B cell (primary cell): ENCODE measurements around the gene MICAL3. TPM values are rescaled to one million over a fixed set of nuclear protein-coding genes. Genes with fewer than 3 reads are reported as not detected.
A peak's percentile ranks its signal among the peaks of the same experiment; 100 is the strongest.

ENCODE experiments used
- ATAC-seq: fragments of 200-7000 bp; cut with Tn5 transposase; one replicate; pipeline ENCODE4 v1.10.0; 2021; ENCODE audit warnings: low read depth, mild to moderate bottlenecking, moderate number of reproducible peaks, moderate library complexity
- CTCF ChIA-PET: fragments of 350-600 bp; sonication (Branson Sonifier 250); formaldehyde crosslinking; loops from one replicate; lab custom pipeline; 2021; ENCODE audit warnings: antibody characterized with exemption, inconsistent platforms; lab: Charles Lee
- POLR2A ChIA-PET: fragments of 350-600 bp; sonication (Branson Sonifier 250); formaldehyde crosslinking; loops from one replicate; lab custom pipeline; 2021; ENCODE audit warnings: antibody characterized with exemption; lab: Charles Lee
- DNase-seq: peaks from one replicate; pipeline ENCODE4 v3.0.0; 2013
- H2AFZ ChIP-seq: 2 replicates; pipeline ENCODE4 v1.6.1; 2012; ENCODE audit warnings: mild to moderate bottlenecking, low read depth, low read length; ENCODE audit not compliant: insufficient read depth, poor library complexity, severe bottlenecking
- H3K27ac ChIP-seq, 2 donors: 1 replicate in 1 of 2; 2 replicates in 1 of 2; pipeline ENCODE4 v1.5.1; 2012 to 2013; ENCODE audit warnings: low read length in 2 of 2, mild to moderate bottlenecking in 2 of 2, moderate library complexity in 1 of 2
- H3K27me3 ChIP-seq, 4 experiments: fragments of 200-600 bp in 1 of 4; sonication (generic) in 1 of 4; replicated peaks in 1 of 4; 1 replicate in 2 of 4; 2 replicates in 2 of 4; pipeline versions ENCODE4 v1.6.1 to v1.7.0; 2013 to 2016; ENCODE audit warnings: low read length in 3 of 4, mild to moderate bottlenecking in 2 of 4, mixed read lengths in 1 of 4, moderate library complexity in 1 of 4; ENCODE audit not compliant: insufficient read depth in 4 of 4, control insufficient read depth in 3 of 4; ENCODE audit errors: control extremely low read depth in 1 of 4
- H3K36me3 ChIP-seq, 2 experiments: replicated peaks in 1 of 2; 1 replicate in 1 of 2; 2 replicates in 1 of 2; pipeline versions ENCODE4 v1.6.1 to v1.7.1; 2013; ENCODE audit warnings: low read length in 1 of 2; ENCODE audit not compliant: insufficient read depth in 2 of 2, control insufficient read depth in 1 of 2; ENCODE audit errors: control extremely low read depth in 1 of 2, extremely low read depth in 1 of 2
- H3K4me1 ChIP-seq, 2 donors: fragments of 200-600 bp in 1 of 2; sonication (generic) in 1 of 2; 1 replicate in 1 of 2; 2 replicates in 1 of 2; pipeline versions ENCODE4 v1.5.1 to v1.6.1; 2013 to 2017; ENCODE audit warnings: low read length in 2 of 2; ENCODE audit not compliant: control insufficient read depth in 2 of 2, insufficient read depth in 2 of 2
- H3K4me2 ChIP-seq: replicated peaks from 2 replicates; pipeline ENCODE3; 2012; ENCODE audit warnings: mild to moderate bottlenecking, low read depth, low read length; ENCODE audit not compliant: poor library complexity, severe bottlenecking
- H3K4me3 ChIP-seq, 5 experiments: fragments of 200-600 bp in 1 of 5; sonication (generic) in 1 of 5; 1 replicate in 3 of 5; 2 replicates in 2 of 5; pipeline versions ENCODE4 v1.5.1 to v1.7.0; 2011 to 2016; ENCODE audit warnings: low read length in 4 of 5, mild to moderate bottlenecking in 4 of 5, low read depth in 2 of 5, control low read depth in 1 of 5, moderate library complexity in 1 of 5; ENCODE audit not compliant: insufficient read depth in 1 of 5; ENCODE audit errors: control extremely low read depth in 1 of 5, extremely low read depth in 1 of 5
- H3K79me2 ChIP-seq: fragments of 200-600 bp; sonication (generic); one replicate; pipeline ENCODE4 v1.6.0; 2016; ENCODE audit warnings: low read length; ENCODE audit not compliant: control insufficient read depth, insufficient read depth
- H3K9ac ChIP-seq: fragments of 200-600 bp; sonication (generic); 2 replicates; pipeline ENCODE4 v1.6.1; 2017; ENCODE audit warnings: mild to moderate bottlenecking, low read length, moderate library complexity
- H3K9me3 ChIP-seq, 3 donors: one replicate each; pipeline versions ENCODE4 v1.6.1 to v1.7.1; 2013; ENCODE audit warnings: low read length in 2 of 3; ENCODE audit not compliant: control insufficient read depth in 2 of 3, insufficient read depth in 1 of 3; ENCODE audit errors: control extremely low read depth in 1 of 3
- H4K20me1 ChIP-seq: 2 replicates; pipeline ENCODE4 v1.6.0; 2012; ENCODE audit warnings: mild to moderate bottlenecking, low read length; ENCODE audit not compliant: insufficient read depth, control insufficient read depth, poor library complexity, severe bottlenecking
- H3K27ac Mint-ChIP-seq: one replicate; pipeline ENCODE4 v1.8.0; 2021; ENCODE audit warnings: mixed read lengths
- H3K27me3 Mint-ChIP-seq: one replicate; pipeline ENCODE4 v1.8.0; 2021; ENCODE audit warnings: mixed read lengths
- H3K4me1 Mint-ChIP-seq: one replicate; pipeline ENCODE4 v1.8.0; 2021; ENCODE audit warnings: mixed read lengths
- H3K4me3 Mint-ChIP-seq: one replicate; pipeline ENCODE4 v1.8.0; 2021; ENCODE audit warnings: mixed read lengths
- H3K9me3 Mint-ChIP-seq: one replicate; pipeline ENCODE4 v1.8.0; 2022; ENCODE audit warnings: mixed read lengths; ENCODE audit not compliant: insufficient read depth
- EZH2 ChIP-seq: IDR thresholded peaks from 2 replicates; pipeline ENCODE4 v1.6.1; 2012; ENCODE audit warnings: borderline replicate concordance, low read depth, mild to moderate bottlenecking, moderate library complexity, low read length; ENCODE audit not compliant: insufficient read depth, poor library complexity, severe bottlenecking
- WGBS: methylation state at CpG from one replicate; pipeline ENCODE4 v1.1.5; 2013; ENCODE audit warnings: missing lambda C conversion rate; ENCODE audit not compliant: insufficient coverage; 5-methylcytosine and 5-hydroxymethylcytosine counted together
- intact Hi-C: fragments of 100-400 bp; cut with micrococcal nuclease; formaldehyde crosslinking; loops from one replicate; pipeline ENCODE4 v1.10.0; 2022
- polyA plus RNA-seq: library from polyadenylated mRNA; depleted of rRNA; stranded (reverse); fragments of >200 nt; gene quantifications from 2 replicates; pipeline ENCODE4 v1.2.3, GENCODE V29; 2012
- total RNA-seq, 2 donors: library from RNA; stranded (reverse); fragments of 120-200 nt in 1 of 2; gene quantifications; 1 replicate in 1 of 2; 2 replicates in 1 of 2; pipeline versions ENCODE4 v1.2.3 to v1.2.4, GENCODE V29; 2013 to 2022
- TF ChIP-seq, protein P1 (sequence below): fragments of 200-600 bp; IDR thresholded peaks from one replicate; pipeline ENCODE4 v1.8.0; 2022; ENCODE audit warnings: antibody characterized with exemption, mild to moderate bottlenecking

Gene MICAL3
- total and polyA plus RNA-seq, 2 donors (not counting 1 experiment from before 2014, with no cell fraction given), result 50.5 to 253 TPM

DNA sequence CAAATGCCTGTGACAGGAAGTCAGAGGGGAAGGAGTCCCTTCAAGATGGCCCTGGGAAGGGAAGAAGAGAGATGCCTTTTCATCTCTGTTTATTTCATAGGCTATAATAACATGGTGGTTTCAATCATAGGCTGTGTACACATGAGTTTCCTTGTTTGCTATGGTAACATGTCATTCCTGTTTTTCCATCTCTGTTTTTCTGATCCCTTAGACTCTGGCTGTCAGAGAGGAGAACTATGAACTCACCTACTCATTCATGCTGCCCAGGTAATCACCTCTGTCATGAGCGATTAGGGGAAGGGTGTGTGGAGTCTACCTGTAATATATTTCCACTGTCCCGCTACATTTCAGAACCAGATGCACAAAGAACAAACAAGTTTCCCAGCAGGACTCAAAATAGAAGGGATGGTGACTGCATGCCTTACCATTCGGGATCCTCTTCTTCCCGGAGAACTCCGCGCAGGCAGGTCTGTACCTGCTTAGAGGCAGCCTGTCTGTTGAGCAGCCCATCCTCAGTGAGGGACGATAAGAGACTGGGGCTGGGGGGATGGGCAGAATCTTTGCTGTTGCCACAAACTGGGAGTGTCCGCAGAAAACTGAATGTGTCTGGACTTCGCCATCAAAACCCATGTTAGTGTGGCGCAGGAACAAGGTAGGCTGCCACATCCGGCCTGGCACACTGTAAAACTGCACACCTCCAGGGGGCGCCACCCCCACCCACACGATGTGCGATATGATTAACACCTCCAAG is 46.4 kb upstream of the MICAL3 start:
- Histone ChIP-seq H3K36me3 (no peaks in the 10 kb centered on the region), H3K9me3 (no peaks in the 10 kb centered on the region), H3K4me1 (peaks cover 58 to 66% of the 10 kb centered on the region in 2 donors), H2AFZ (no peak overlapping the region), H3K4me3 (no peak overlapping the region), H3K27ac (no peak overlapping the region), H3K27me3 (no peaks in the 10 kb centered on the region), H3K4me2 (peak overlapping the region; percentile 61), H3K9ac (no peak overlapping the region), H4K20me1 (no peaks in the 10 kb centered on the region), H3K79me2 (no peaks in the 10 kb centered on the region)
- TF ChIP-seq EZH2, result no peak
- TF ChIP-seq, protein P1, sequence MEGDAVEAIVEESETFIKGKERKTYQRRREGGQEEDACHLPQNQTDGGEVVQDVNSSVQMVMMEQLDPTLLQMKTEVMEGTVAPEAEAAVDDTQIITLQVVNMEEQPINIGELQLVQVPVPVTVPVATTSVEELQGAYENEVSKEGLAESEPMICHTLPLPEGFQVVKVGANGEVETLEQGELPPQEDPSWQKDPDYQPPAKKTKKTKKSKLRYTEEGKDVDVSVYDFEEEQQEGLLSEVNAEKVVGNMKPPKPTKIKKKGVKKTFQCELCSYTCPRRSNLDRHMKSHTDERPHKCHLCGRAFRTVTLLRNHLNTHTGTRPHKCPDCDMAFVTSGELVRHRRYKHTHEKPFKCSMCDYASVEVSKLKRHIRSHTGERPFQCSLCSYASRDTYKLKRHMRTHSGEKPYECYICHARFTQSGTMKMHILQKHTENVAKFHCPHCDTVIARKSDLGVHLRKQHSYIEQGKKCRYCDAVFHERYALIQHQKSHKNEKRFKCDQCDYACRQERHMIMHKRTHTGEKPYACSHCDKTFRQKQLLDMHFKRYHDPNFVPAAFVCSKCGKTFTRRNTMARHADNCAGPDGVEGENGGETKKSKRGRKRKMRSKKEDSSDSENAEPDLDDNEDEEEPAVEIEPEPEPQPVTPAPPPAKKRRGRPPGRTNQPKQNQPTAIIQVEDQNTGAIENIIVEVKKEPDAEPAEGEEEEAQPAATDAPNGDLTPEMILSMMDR, result no peak
- WGBS, result 91% methylated on average over 13 of the region's 14 CpGs
- CTCF ChIA-PET, result interaction anchor here (1.0 to 9.6 kb wide), 7 partner anchors 14 to 240 kb away, joined by 4 to 250 read pairs (median 5); partner anchors contain the start of gene MICAL3
- peak overlapping the region; percentile 60 for H3K4me3 Mint-ChIP-seq
- POLR2A ChIA-PET, result interaction anchor here (2.3 kb wide), 1 partner anchor 14 kb away, joined by 18 read pairs; no protein-coding TSS in a partner anchor
- peaks cover 67% of the 10 kb centered on the region for H3K4me1 Mint-ChIP-seq
- intact Hi-C loops, result no loop called here
- peak overlapping the region; percentile 65 for H3K27ac Mint-ChIP-seq
- no peak for DNase-seq
- no peak for ATAC-seq
- no peaks in the 10 kb centered on the region for H3K9me3 Mint-ChIP-seq
- H3K27me3 Mint-ChIP-seq, result no peaks in the 10 kb centered on the region

DNA sequence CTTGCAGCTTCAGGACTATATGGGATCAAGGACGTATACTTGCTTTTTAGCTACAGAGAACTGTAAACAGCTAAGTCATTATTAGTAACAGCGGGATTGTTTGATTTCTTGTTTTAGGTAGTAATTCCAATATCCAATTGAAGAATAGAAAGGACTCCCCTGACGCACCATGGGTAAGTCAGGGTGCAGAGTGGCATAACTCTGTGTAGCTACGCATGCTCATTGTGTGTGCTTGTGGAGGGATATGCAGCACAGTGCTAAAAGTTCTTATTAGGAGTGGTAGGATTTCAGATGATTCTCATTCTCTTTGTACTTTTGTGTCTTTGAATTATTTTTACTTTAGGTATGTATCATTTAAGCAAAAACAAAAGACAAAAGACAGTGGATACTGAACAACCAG is 45.7 kb upstream of the MICAL3 start:
- TF ChIP-seq EZH2, result no peak
- TF ChIP-seq, protein P1, result no peak
- no peak overlapping the region for H3K9ac ChIP-seq
- Mint-ChIP-seq H3K9me3 (no peaks in the 10 kb centered on the region), H3K27ac (peak overlapping the region; percentile 67), H3K27me3 (no peaks in the 10 kb centered on the region), H3K4me3 (no peak overlapping the region), H3K4me1 (peaks cover 74% of the 10 kb centered on the region)
- no peak overlapping the region for H3K27ac ChIP-seq
- no peak overlapping the region for H2AFZ ChIP-seq
- no peaks in the 10 kb centered on the region for H3K27me3 ChIP-seq
- intact Hi-C loops, result no loop called here
- no peaks in the 10 kb centered on the region for H3K79me2 ChIP-seq
- ChIA-PET CTCF (interaction anchor here (0.9 to 1.1 kb wide), 2 partner anchors 14 to 45 kb away, joined by 3 to 4 read pairs; partner anchors contain the start of gene MICAL3), POLR2A (interaction anchor here (2.0 kb wide), 1 partner anchor 13 kb away, joined by 12 read pairs; no protein-coding TSS in a partner anchor)
- no peaks in the 10 kb centered on the region for H3K9me3 ChIP-seq
- no peaks in the 10 kb centered on the region for H4K20me1 ChIP-seq
- WGBS, result 93% methylated on average over 3 of the region's 4 CpGs
- peaks cover 62 to 69% of the 10 kb centered on the region in 2 donors for H3K4me1 ChIP-seq
- no peak for DNase-seq
- no peaks in the 10 kb centered on the region for H3K36me3 ChIP-seq
- no peak overlapping the region for H3K4me3 ChIP-seq
- no peak for ATAC-seq
- H3K4me2 ChIP-seq, result no peak overlapping the region
